ENCODE measurements around the gene AK1. TPM values are rescaled to one million over a fixed set of nuclear protein-coding genes. Genes with fewer than 3 reads are reported as not detected.

The AK1 gene
- total RNA-seq, 4 donors from 2014 or later, result 24.7 to 110 (median 62.4) TPM

DNA sequence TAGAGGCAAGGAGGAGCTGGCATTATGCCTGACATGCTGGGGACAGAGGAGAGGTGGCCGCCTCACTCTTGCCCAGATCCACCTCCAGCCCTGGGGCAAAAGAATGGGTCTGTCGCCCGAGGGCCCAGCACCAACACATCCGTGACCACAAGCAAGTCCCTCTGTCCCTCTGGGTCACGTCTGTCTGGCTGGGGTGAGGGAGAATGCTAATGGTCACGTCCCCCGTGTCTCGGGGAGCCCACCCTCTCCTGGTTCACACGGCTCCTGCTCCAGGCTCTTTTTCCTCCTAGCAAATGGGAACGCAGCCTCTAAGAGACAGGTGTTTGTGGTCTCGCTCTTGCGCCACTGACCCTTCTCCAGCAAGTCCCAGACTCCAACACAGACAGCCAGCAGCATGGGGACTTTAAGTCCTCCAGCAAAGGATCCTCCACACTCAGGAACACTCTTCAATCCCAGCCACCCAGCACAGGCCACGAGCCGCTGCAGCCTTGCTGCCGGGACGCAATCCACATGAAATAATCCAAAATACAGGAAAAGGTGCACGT, 27.1 kb downstream of the AK1 start:
- in situ Hi-C loops (cut with MboI; ENCODE audit: low pct_ligation_motif_present in 1 of 4, low pct_unique_long_range_greater_than_20kb in 1 of 4, low sequenced_read_pairs in 3 of 4) (no loop called here), intact Hi-C loops (cut with DNase I; ENCODE audit: low total_unique reads) (no loop called here)
- Histone ChIP-seq H3K4me1 (peaks cover 0 to 18% (median 2%) of the 10 kb centered on the region in 4 donors), H3K4me3 (peak overlapping the region in 1 of 4 donors; percentile 12), H3K9me3 (no peaks in the 10 kb centered on the region), H3K36me3 (no peaks in the 10 kb centered on the region), H3K27ac (no peak overlapping the region), H3K27me3 (no peaks in the 10 kb centered on the region)
- TF ChIP-seq EP300 (IDR thresholded peaks at IDR 0.05; ENCODE audit: low read depth), result no peak
- no peak for TF ChIP-seq POLR2A (IDR thresholded peaks at IDR 0.05)
- TF ChIP-seq, protein P1, sequence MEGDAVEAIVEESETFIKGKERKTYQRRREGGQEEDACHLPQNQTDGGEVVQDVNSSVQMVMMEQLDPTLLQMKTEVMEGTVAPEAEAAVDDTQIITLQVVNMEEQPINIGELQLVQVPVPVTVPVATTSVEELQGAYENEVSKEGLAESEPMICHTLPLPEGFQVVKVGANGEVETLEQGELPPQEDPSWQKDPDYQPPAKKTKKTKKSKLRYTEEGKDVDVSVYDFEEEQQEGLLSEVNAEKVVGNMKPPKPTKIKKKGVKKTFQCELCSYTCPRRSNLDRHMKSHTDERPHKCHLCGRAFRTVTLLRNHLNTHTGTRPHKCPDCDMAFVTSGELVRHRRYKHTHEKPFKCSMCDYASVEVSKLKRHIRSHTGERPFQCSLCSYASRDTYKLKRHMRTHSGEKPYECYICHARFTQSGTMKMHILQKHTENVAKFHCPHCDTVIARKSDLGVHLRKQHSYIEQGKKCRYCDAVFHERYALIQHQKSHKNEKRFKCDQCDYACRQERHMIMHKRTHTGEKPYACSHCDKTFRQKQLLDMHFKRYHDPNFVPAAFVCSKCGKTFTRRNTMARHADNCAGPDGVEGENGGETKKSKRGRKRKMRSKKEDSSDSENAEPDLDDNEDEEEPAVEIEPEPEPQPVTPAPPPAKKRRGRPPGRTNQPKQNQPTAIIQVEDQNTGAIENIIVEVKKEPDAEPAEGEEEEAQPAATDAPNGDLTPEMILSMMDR (IDR thresholded peaks at IDR 0.05), result no peak
- no peak for TF ChIP-seq POLR2AphosphoS5 (IDR thresholded peaks at IDR 0.05)
- 92 to 94% methylated on average over 6 to 16 of the region's 17 CpGs for WGBS, 2 donors (ENCODE audit: low coverage in 1 of 2)
- no peak for DNase-seq

DNA sequence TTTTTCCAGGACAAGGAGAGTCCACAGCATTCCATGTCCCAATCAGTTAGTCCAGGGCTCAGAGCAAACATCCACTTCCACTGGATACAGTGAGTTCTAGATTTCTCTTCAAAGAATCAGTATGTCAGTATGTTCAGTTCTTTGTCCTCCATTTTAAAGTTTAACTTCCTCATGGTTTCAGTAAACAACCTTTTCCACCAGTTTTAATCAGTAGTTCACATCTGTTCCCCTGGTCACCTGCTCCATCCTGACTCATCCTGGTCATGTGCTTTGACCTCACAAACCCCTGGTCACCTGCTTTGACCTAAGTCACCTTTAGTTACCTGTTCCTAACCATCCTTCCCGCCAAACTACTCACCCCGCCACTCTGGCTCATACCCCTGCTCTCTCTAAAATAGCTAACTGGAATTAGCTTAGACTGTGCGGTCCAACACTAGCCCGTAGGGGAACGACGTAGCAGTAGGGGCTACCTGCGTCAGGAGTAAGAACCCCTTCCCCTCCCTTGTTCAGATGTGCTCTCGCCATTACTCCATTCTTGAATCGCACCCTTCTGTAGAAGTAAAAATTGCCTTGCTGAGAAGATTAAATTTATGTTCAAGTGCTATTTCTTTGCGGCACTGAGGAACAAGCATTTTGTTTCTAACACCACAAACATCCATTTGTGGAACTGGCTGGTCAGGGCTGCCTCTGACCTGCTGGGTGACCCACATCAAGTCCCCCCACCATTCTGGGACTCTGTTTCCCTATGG, 28.5 kb downstream of the AK1 start:
- Histone ChIP-seq H3K4me3 (no peak overlapping the region), H3K27me3 (no peaks in the 10 kb centered on the region), H3K36me3 (no peaks in the 10 kb centered on the region), H3K4me1 (peaks cover 0 to 25% (median 0%) of the 10 kb centered on the region in 4 donors), H3K27ac (no peak overlapping the region), H3K9me3 (no peaks in the 10 kb centered on the region)
- TF ChIP-seq POLR2A (IDR thresholded peaks at IDR 0.05) (no peak), POLR2AphosphoS5 (IDR thresholded peaks at IDR 0.05) (no peak), EP300 (IDR thresholded peaks at IDR 0.05; ENCODE audit: low read depth) (no peak)
- TF ChIP-seq, protein P1 (IDR thresholded peaks at IDR 0.05), result no peak
- DNase-seq, result no peak
- 89 to 97% methylated on average over 8 to 9 of the region's 10 CpGs for WGBS, 2 donors (ENCODE audit: low coverage in 1 of 2)
- intact Hi-C loops (cut with DNase I; ENCODE audit: low total_unique reads) (no loop called here), in situ Hi-C loops (cut with MboI; ENCODE audit: low pct_ligation_motif_present in 1 of 4, low pct_unique_long_range_greater_than_20kb in 1 of 4, low sequenced_read_pairs in 3 of 4) (no loop called here)

DNA sequence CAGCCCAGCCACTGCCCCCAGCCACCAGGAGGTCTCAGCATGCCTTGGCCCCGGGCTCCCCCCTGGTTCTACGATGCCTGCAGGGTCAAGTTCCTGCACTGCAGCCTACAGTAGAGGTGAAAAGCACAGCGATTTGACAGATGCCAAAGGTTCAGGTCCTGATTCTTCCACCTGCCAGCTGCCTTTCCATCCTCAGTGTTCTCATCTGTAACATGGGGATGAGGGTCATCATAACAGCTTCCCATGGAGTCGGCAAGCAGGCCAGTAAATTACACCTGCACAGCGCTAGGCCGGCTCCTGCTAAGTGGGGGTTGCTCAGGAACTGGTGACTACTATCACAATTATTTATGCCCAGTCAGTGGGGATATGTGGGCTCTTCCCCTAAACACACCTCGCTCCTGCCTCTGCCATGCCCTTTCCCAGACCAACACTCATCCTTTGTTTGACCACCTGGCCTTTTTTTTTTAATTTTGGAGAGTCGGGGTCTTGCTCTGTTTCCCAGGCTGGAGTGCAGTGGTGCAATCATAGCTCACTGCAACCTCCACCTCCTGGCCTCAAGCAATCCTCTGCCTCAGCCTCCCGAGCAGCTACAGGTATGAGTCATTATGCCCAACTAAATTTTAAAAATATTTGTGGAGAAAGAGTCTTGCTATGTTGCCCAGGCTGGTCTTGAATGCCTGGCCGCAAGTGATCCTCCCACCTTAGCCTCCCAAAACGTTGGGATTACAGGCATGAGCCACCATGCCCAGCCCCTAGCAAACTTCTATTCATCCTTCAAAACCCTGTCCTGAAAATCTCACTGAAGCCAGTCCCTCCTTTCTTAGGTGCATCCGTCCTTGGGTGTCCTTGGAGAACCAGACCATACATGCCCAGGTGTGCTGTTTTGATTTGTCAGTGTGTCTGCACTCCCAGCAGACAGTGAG, 29.4 kb downstream of the AK1 start:
- intact Hi-C loops (cut with DNase I; ENCODE audit: low total_unique reads), result no loop called here
- H3K27me3 ChIP-seq, result no peaks in the 10 kb centered on the region
- no peaks in the 10 kb centered on the region for H3K9me3 ChIP-seq
- peaks cover 0 to 22% (median 0%) of the 10 kb centered on the region in 4 donors for H3K4me1 ChIP-seq
- 84% methylated on average over 12 of the region's 12 CpGs; no CpG with 5 or more reads in 1 of the 2 donors for WGBS, 2 donors (ENCODE audit: low coverage in 1 of 2)
- peak overlapping the region in 3 of 4 donors; percentile 53 to 69 (median 65) for H3K27ac ChIP-seq
- in situ Hi-C loops (cut with MboI; ENCODE audit: low pct_ligation_motif_present in 1 of 4, low pct_unique_long_range_greater_than_20kb in 1 of 4, low sequenced_read_pairs in 3 of 4), result no loop called here
- TF ChIP-seq POLR2AphosphoS5 (IDR thresholded peaks at IDR 0.05) (no peak), EP300 (IDR thresholded peaks at IDR 0.05; ENCODE audit: low read depth) (no peak), POLR2A (IDR thresholded peaks at IDR 0.05) (no peak)
- TF ChIP-seq, protein P1 (IDR thresholded peaks at IDR 0.05), result no peak
- H3K36me3 ChIP-seq, result no peaks in the 10 kb centered on the region
- no peak for DNase-seq
- no peak overlapping the region for H3K4me3 ChIP-seq

DNA sequence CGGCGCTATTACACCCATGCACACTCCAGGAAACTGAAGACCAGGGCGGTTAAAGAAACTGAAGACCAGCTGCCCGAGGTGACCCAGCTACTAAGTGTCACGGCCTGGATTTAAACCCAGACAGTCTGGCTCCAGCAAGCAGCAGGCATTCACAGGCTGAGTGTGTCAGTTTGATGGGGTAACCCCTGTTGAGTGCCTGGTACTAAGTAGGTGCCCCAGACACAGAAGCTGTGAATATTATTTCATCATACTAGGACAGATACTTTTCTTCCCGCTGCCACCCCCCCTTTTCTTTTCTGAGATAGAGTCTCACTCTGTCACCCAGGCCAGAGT, 30.3 kb downstream of the AK1 start:
- intact Hi-C loops (cut with DNase I; ENCODE audit: low total_unique reads) (no loop called here), in situ Hi-C loops (cut with MboI; ENCODE audit: low pct_ligation_motif_present in 1 of 4, low pct_unique_long_range_greater_than_20kb in 1 of 4, low sequenced_read_pairs in 3 of 4) (no loop called here)
- no peak for DNase-seq
- TF ChIP-seq, protein P1 (IDR thresholded peaks at IDR 0.05), result no peak
- TF ChIP-seq EP300 (IDR thresholded peaks at IDR 0.05; ENCODE audit: low read depth) (no peak), POLR2A (IDR thresholded peaks at IDR 0.05) (no peak), POLR2AphosphoS5 (IDR thresholded peaks at IDR 0.05) (no peak)
- peaks cover 0 to 14% (median 0%) of the 10 kb centered on the region in 4 donors for H3K4me1 ChIP-seq
- peak overlapping the region; percentile 50 to 69 (median 59) for H3K27ac ChIP-seq
- H3K27me3 ChIP-seq, result no peaks in the 10 kb centered on the region
- no peaks in the 10 kb centered on the region for H3K36me3 ChIP-seq
- 62% methylated on average over 6 of the region's 6 CpGs; no CpG with 5 or more reads in 1 of the 2 donors for WGBS, 2 donors (ENCODE audit: low coverage in 1 of 2)
- H3K4me3 ChIP-seq, result no peak overlapping the region
- no peaks in the 10 kb centered on the region for H3K9me3 ChIP-seq
